ENCODE data around the gene VKORC1.

Gene VKORC1

GRCh38 chr16:31099860-31100638 is 5.5 kb upstream of the VKORC1 start:
- TF ChIP-seq CREB5 (CRISPR knock-in tag; IDR thresholded peaks at IDR 0.05; ENCODE audit: low read depth) (no peak), POU6F1 (CRISPR knock-in tag; IDR thresholded peaks at IDR 0.05; ENCODE audit: borderline replicate concordance, low read depth) (no peak), ESRRG (CRISPR knock-in tag; IDR thresholded peaks at IDR 0.05) (no peak), TSHZ2 (CRISPR knock-in tag; IDR thresholded peaks at IDR 0.05) (no peak), ZNF8 (CRISPR knock-in tag; IDR thresholded peaks at IDR 0.05) (no peak), ZC3H10 (CRISPR knock-in tag; IDR thresholded peaks at IDR 0.05) (no peak), OSR1 (CRISPR knock-in tag; IDR thresholded peaks at IDR 0.05) (no peak), PATZ1 (CRISPR knock-in tag; IDR thresholded peaks at IDR 0.05; ENCODE audit: borderline replicate concordance) (no peak), ISL1 (CRISPR knock-in tag; IDR thresholded peaks at IDR 0.05) (no peak)
- no peak for ATAC-seq

- TF ChIP-seq ESRRG (CRISPR knock-in tag; IDR thresholded peaks at IDR 0.05) = no peak
- TF ChIP-seq TOX (CRISPR knock-in tag; IDR thresholded peaks at IDR 0.05; ENCODE audit: borderline replicate concordance) = no peak
- TF ChIP-seq GLIS3 (CRISPR knock-in tag; IDR thresholded peaks at IDR 0.05) = no peak
- no peak for TF ChIP-seq SNAI2 (CRISPR knock-in tag; IDR thresholded peaks at IDR 0.05)
- no peak for TF ChIP-seq CSRNP3 (CRISPR knock-in tag; IDR thresholded peaks at IDR 0.05)
- no peak for TF ChIP-seq ARNTL (CRISPR knock-in tag; IDR thresholded peaks at IDR 0.05; ENCODE audit: borderline replicate concordance, low read depth)
- no peak for TF ChIP-seq TCF4 (CRISPR knock-in tag; IDR thresholded peaks at IDR 0.05; ENCODE audit: borderline replicate concordance)
- TF ChIP-seq BACH2 (CRISPR knock-in tag; IDR thresholded peaks at IDR 0.05; ENCODE audit: borderline replicate concordance) = no peak
- TF ChIP-seq ZNF70 (CRISPR knock-in tag; IDR thresholded peaks at IDR 0.05) = no peak
- ATAC-seq = peak; percentile 46
Observed at GRCh38 chr16:31094088-31094423, 541 bp downstream of the VKORC1 start.

GRCh38 chr16:31093132-31093703 is 1.4 kb downstream of the VKORC1 start:
- TF ChIP-seq TSHZ2 (CRISPR knock-in tag; IDR thresholded peaks at IDR 0.05) (no peak), ZNF565 (CRISPR knock-in tag; conservative IDR thresholded peaks at IDR 0.05; ENCODE audit: low read depth) (no peak), TCF4 (CRISPR knock-in tag; IDR thresholded peaks at IDR 0.05; ENCODE audit: borderline replicate concordance) (no peak), BACH2 (CRISPR knock-in tag; IDR thresholded peaks at IDR 0.05; ENCODE audit: borderline replicate concordance) (no peak), ZNF8 (CRISPR knock-in tag; IDR thresholded peaks at IDR 0.05) (no peak), PATZ1 (CRISPR knock-in tag; IDR thresholded peaks at IDR 0.05; ENCODE audit: borderline replicate concordance) (no peak), CREB5 (CRISPR knock-in tag; IDR thresholded peaks at IDR 0.05; ENCODE audit: low read depth) (no peak), TOX (CRISPR knock-in tag; IDR thresholded peaks at IDR 0.05; ENCODE audit: borderline replicate concordance) (no peak), ESRRG (CRISPR knock-in tag; IDR thresholded peaks at IDR 0.05) (no peak), OSR1 (CRISPR knock-in tag; IDR thresholded peaks at IDR 0.05) (no peak)
- peak; percentile 41 for ATAC-seq

All from SK-N-SH treated with all-trans-retinoic acid at 6 μM for 48 hours (cell line).